HepG2 (cell line): Measurements from ENCODE around the gene ARL14EP. TPM values are rescaled to one million over a fixed set of nuclear protein-coding genes. Genes with fewer than 3 reads are reported as not detected.

Source experiments
- ATM ChIP-seq: fragments of 450-650 bp; IDR thresholded peaks from 2 replicates; pipeline ENCODE4 v1.7.1; 2017; ENCODE audit warnings: mild to moderate bottlenecking, borderline replicate concordance
- DBP ChIP-seq: sonication (generic); formaldehyde crosslinking; IDR thresholded peaks from 2 replicates; pipeline ENCODE4 v1.4.0; 2020; ENCODE audit warnings: missing genetic modification reagents; ENCODE audit errors: not compliant biosample characterization
- ERF ChIP-seq: IDR thresholded peaks from 2 replicates; pipeline ENCODE4 v1.6.1; 2018; ENCODE audit warnings: missing biosample characterization, missing genetic modification reagents
- FOSL2 ChIP-seq: sonication (generic); formaldehyde crosslinking; IDR thresholded peaks from 2 replicates; pipeline ENCODE4 v1.4.0; 2020; ENCODE audit warnings: missing genetic modification reagents
- MIER3 ChIP-seq: IDR thresholded peaks from 2 replicates; pipeline ENCODE4 v1.6.1; 2016; ENCODE audit warnings: missing compliant biosample characterization, borderline replicate concordance
- PAWR ChIP-seq: sonication (generic); formaldehyde crosslinking; IDR thresholded peaks from 2 replicates; pipeline ENCODE4 v1.4.0; 2020; ENCODE audit warnings: missing genetic modification reagents, mild to moderate bottlenecking, borderline replicate concordance
- PBX2 ChIP-seq: IDR thresholded peaks from 2 replicates; pipeline ENCODE4 v1.6.1; 2016; ENCODE audit warnings: control low read depth
- REXO4 ChIP-seq: sonication (generic); formaldehyde crosslinking; IDR thresholded peaks from 2 replicates; pipeline ENCODE4 v1.8.0; 2022; ENCODE audit warnings: missing genetic modification reagents, mild to moderate bottlenecking, borderline replicate concordance
- RXRB ChIP-seq: IDR thresholded peaks from 2 replicates; pipeline ENCODE4 v1.6.1; 2016; ENCODE audit warnings: borderline replicate concordance, missing genetic modification reagents, missing compliant biosample characterization
- SOX6 ChIP-seq, 2 experiments: fragments of 450-650 bp in 1 of 2; sonication (generic) in 1 of 2; formaldehyde crosslinking in 1 of 2; IDR thresholded peaks; 2 replicates each; pipeline versions ENCODE4 v1.4.0 to v1.6.1; 2017 to 2020; ENCODE audit warnings: antibody characterized with exemption in 1 of 2, mild to moderate bottlenecking in 1 of 2, missing genetic modification reagents in 1 of 2
- SP140L ChIP-seq: sonication (generic); formaldehyde crosslinking; IDR thresholded peaks from 2 replicates; pipeline ENCODE4 v1.4.0; 2020; ENCODE audit warnings: missing genetic modification reagents, borderline replicate concordance
- THAP11 ChIP-seq: IDR thresholded peaks from 2 replicates; pipeline ENCODE4 v1.6.1; 2016; ENCODE audit warnings: missing biosample characterization, missing genetic modification reagents
- ZBTB38 ChIP-seq: sonication (generic); formaldehyde crosslinking; IDR thresholded peaks from 2 replicates; pipeline ENCODE4 v1.5.1; 2020; ENCODE audit warnings: mild to moderate bottlenecking, missing genetic modification reagents
- ZGPAT ChIP-seq: IDR thresholded peaks from 2 replicates; pipeline ENCODE4 v1.6.1; 2016; ENCODE audit warnings: mild to moderate bottlenecking
- ZNF44 ChIP-seq: sonication (generic); formaldehyde crosslinking; IDR thresholded peaks from 2 replicates; pipeline ENCODE4 v1.5.1; 2020; ENCODE audit warnings: mild to moderate bottlenecking, missing genetic modification reagents
- ZNF557 ChIP-seq: sonication (generic); formaldehyde crosslinking; IDR thresholded peaks from 2 replicates; pipeline ENCODE4 v1.4.0; 2020; ENCODE audit warnings: missing genetic modification reagents
- ZNF569 ChIP-seq: sonication (generic); formaldehyde crosslinking; IDR thresholded peaks from 2 replicates; pipeline ENCODE4 v1.5.0; 2020; ENCODE audit warnings: mild to moderate bottlenecking, missing genetic modification reagents, moderate library complexity, borderline replicate concordance
- ZNF772 ChIP-seq: sonication (generic); formaldehyde crosslinking; IDR thresholded peaks from 2 replicates; pipeline ENCODE4 v1.5.0; 2020; ENCODE audit warnings: mild to moderate bottlenecking, missing genetic modification reagents
- ZNF782 ChIP-seq: sonication (generic); formaldehyde crosslinking; IDR thresholded peaks from 2 replicates; pipeline ENCODE4 v1.4.0; 2020; ENCODE audit warnings: missing genetic modification reagents, mild to moderate bottlenecking, borderline replicate concordance
- polyA plus RNA-seq, 8 experiments: library from polyadenylated mRNA; depleted of rRNA in 3 of 8; stranded (reverse) in 7 of 8; unstranded in 1 of 8; fragments of >200 nt; fragmentation: Illumina TruSeq in 4 of 8; extraction: Trizol in 4 of 8; gene quantifications; 2 replicates each; pipeline versions ENCODE4 v1.2.1 to v1.2.3, GENCODE V29; 2011 to 2016; ENCODE audit warnings: low read depth in 4 of 8, missing spikeins in 1 of 8, mixed read lengths in 1 of 8; ENCODE audit not compliant: insufficient read depth in 1 of 8
- total RNA-seq, 5 experiments: library from RNA; depleted of rRNA; stranded (reverse); fragments of >200 nt; fragmentation: Illumina TruSeq; extraction: Trizol; gene quantifications; 2 replicates each; pipeline ENCODE4 v1.2.3, GENCODE V29; 2016; ENCODE audit warnings: low read depth in 1 of 5
- TF ChIP-seq, protein P1 (sequence below): sonication (generic); formaldehyde crosslinking; IDR thresholded peaks from 2 replicates; pipeline ENCODE4 v1.5.0; 2020; ENCODE audit warnings: missing genetic modification reagents
- TF ChIP-seq, protein P2 (sequence below): sonication (generic); formaldehyde crosslinking; IDR thresholded peaks from 2 replicates; pipeline ENCODE4 v1.4.0; 2020; ENCODE audit warnings: missing genetic modification reagents

Gene ARL14EP
- total and polyA plus RNA-seq, 2 of the 13 experiments (the other 11 are each of a cell fraction or from before 2014, with no cell fraction given), result 9.8 to 15.4 TPM

DNA sequence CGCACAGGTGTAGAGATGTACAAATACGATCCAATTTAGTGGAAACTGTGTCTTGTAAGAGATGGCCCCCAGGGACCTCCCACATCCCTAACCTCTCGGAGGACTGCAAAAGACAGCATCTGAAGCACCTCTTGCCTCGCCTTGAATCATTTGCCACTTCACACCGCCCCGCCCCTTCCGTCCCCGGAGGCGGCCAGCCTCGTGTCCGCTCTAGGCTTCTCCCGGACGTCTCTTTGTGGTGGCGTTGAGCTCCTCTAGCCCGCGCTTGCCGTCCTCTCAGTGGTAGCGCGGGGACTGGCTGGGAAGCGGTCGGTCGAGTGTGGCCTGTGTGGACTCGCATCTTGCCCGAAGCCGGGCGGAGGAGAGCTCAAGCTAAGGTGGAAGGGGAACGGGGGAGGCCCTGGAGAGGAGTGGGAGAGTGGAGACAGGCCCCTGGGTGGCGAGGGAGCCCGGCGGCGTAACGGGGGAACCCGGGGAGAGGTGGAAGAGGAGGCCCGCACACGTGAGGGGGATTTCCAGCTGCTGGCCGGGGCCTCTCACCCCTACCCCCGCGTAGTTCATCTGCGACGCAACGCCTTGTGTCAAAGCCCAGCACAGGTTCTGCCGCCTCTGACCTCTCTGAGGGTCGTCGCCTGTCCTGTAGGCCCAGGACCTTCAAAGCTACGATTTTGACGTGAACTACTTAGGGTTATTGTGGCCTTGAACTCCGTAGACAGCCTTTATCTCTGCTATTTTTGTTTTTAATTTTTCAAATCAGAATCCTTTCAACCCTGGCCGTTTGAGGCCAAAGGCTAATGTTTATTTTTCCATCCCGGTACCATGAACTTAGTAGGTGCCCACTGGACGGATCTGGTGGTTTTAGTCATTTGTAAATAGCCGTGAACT is at the start of gene ARL14EP (continued):
- TF ChIP-seq RXRB (CRISPR knock-in tag) (peak; percentile 72), FOSL2 (CRISPR knock-in tag) (peak; percentile 67), ZNF569 (CRISPR knock-in tag) (peak; percentile 9; the same call in 1 of the 2 replicates), THAP11 (peak; percentile 93), SOX6 (IDR thresholded peaks at IDR 0.05) (no peak), SOX6 (CRISPR knock-in tag; IDR thresholded peaks at IDR 0.05) (peak; percentile 58; the same call in 1 of the 2 replicates), ZNF557 (CRISPR knock-in tag) (no peak), ZNF782 (CRISPR knock-in tag) (peak; percentile 50; the same call in 1 of the 2 replicates), ZNF772 (peak; percentile 92; the same call in 1 of the 2 replicates), PAWR (no peak), ZNF44 (peak; percentile 59; the same call in 1 of the 2 replicates), ERF (peak; percentile 72; the same call in 1 of the 2 replicates), ATM (no peak), SP140L (peak; percentile 21; the same call in 1 of the 2 replicates), ZBTB38 (CRISPR knock-in tag) (peak; percentile 90), REXO4 (CRISPR knock-in tag) (no peak), ZGPAT (peak; percentile 95), DBP (CRISPR knock-in tag) (no peak), PBX2 (no peak), MIER3 (CRISPR knock-in tag) (peak; percentile 81; the same call in 1 of the 2 replicates)
- TF ChIP-seq, protein P1, sequence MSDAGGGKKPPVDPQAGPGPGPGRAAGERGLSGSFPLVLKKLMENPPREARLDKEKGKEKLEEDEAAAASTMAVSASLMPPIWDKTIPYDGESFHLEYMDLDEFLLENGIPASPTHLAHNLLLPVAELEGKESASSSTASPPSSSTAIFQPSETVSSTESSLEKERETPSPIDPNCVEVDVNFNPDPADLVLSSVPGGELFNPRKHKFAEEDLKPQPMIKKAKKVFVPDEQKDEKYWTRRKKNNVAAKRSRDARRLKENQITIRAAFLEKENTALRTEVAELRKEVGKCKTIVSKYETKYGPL (CRISPR knock-in tag), result peak; percentile 50; the same call in 1 of the 2 replicates
- TF ChIP-seq, protein P2, sequence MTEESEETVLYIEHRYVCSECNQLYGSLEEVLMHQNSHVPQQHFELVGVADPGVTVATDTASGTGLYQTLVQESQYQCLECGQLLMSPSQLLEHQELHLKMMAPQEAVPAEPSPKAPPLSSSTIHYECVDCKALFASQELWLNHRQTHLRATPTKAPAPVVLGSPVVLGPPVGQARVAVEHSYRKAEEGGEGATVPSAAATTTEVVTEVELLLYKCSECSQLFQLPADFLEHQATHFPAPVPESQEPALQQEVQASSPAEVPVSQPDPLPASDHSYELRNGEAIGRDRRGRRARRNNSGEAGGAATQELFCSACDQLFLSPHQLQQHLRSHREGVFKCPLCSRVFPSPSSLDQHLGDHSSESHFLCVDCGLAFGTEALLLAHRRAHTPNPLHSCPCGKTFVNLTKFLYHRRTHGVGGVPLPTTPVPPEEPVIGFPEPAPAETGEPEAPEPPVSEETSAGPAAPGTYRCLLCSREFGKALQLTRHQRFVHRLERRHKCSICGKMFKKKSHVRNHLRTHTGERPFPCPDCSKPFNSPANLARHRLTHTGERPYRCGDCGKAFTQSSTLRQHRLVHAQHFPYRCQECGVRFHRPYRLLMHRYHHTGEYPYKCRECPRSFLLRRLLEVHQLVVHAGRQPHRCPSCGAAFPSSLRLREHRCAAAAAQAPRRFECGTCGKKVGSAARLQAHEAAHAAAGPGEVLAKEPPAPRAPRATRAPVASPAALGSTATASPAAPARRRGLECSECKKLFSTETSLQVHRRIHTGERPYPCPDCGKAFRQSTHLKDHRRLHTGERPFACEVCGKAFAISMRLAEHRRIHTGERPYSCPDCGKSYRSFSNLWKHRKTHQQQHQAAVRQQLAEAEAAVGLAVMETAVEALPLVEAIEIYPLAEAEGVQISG (CRISPR knock-in tag), result peak; percentile 100
